GM21576 (cell line): ENCODE measurements around the gene ATXN10.

Source experiments
- ATAC-seq: cut with Tn5 transposase; IDR thresholded peaks from one replicate; pipeline ENCODE4 v1.9.1; 2021; ENCODE audit warnings: mild to moderate bottlenecking, moderate library complexity; ENCODE audit not compliant: unreplicated experiment

ATXN10 gene

GRCh38 chr22:45887202-45888131, 215.8 kb downstream of the ATXN10 start:
- no peak for ATAC-seq

DNA sequence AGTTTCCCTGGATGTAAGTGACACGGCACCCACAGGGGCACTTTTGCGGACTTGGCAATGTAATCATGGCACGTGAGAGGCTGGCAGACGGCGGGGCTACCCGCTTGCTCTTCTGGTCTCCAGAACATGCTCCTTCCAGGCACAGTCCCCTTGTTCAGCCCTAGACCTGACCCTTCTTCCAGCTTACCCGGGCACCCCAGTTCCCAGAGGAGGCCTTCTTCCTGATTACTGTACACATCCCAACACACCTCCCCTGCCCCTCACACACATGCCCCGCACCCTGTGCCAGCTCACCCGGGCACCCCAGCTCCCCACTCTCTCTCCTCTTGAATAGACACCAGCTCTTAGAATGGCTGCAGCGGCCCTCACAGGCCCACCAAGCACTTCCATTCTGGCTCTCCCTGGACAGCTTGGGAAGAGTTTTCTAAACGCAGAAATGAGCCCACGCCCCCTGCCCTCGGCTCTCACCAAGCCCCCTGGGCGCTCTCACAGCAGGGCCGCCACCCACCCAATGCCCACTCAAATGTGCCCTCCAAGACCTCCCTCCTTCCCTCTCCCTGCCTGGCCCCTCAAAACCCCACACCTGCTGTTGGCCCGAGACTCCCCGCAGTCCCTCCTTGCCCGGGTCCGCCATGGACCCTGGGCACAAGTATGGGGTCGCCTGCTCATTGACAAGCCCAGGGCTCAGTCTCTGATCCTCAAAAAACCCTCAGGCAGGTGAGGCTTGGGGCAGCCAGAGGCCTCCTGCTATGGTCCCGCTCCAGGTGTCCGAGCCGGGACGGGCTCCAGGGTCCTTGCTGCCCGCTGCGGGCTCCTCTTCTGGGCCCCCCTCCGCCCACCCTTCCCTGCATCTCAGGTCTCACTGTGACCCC, 216.8 kb downstream of the ATXN10 start:
- no peak for ATAC-seq

GRCh38 chr22:45889093-45889538, 217.5 kb downstream of the ATXN10 start:
- ATAC-seq, result no peak

DNA sequence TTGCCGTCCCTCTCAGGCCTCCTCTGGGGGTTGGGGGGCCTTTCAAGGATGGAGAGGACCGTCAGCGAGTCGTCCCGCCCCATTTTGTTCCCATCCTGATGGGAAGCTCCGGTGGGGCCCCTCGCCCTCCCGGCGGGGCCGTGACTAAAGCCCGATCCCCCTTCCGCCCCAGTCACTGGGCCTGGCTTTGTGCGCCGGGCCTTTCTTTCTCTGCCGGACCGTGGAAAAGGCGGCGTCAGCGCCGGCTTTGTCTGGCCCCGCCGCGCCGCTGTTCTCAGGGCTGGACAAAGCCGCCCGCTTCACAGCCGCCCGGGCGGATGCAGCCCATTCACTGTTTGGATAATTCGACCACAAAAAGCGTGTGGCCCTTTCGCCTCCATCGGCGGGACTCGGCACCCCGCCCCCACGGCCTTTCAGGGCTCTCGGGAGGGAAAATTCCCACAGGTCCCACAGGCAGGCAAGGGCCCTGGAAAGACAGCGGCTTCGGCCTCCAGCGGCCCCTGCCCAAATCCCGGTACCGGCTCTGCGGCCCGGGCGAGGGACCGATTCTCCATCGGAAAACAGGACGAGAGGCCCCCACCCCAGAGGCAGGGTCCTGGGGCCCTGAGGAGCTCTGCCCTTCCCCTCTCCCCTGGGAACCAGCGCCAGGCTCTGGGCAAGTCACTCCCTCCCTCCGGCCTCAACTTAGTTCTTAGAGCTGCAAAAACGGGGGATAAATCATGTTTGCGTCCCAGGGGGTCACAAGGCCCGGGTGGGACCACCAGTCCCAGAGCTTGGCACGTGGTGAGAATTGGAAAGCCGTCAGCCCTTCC, 218.1 kb downstream of the ATXN10 start:
- ATAC-seq, result no peak

GRCh38 chr22:45890351-45890635, 218.7 kb downstream of the ATXN10 start:
- no peak for ATAC-seq

DNA sequence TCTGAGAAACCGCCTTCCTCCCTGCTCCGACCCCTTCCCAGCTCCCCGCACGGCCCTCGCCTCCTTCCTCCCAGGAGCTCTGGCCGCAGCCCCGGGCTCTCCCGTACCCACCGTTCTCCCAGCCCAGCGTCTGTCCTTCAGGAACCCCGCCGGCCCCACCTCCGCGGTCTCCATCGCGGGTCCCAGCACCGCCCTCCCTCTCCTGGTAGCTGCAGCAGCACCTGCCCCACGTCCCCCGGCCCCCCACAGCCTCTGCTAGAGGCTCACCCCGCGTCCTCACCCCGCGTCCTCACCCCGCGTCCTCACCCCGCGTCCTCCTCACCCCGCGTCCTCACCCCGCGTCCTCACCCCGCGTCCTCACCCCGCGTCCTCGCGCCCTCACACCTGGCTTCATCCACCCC, 219.4 kb downstream of the ATXN10 start:
- ATAC-seq, result no peak

- ATAC-seq, result no peak
These were observed 219.9 kb downstream of the ATXN10 start for GRCh38 chr22:45891471-45891995.

GRCh38 chr22:45891996-45892621, 220.5 kb downstream of the ATXN10 start:
- no peak for ATAC-seq

DNA sequence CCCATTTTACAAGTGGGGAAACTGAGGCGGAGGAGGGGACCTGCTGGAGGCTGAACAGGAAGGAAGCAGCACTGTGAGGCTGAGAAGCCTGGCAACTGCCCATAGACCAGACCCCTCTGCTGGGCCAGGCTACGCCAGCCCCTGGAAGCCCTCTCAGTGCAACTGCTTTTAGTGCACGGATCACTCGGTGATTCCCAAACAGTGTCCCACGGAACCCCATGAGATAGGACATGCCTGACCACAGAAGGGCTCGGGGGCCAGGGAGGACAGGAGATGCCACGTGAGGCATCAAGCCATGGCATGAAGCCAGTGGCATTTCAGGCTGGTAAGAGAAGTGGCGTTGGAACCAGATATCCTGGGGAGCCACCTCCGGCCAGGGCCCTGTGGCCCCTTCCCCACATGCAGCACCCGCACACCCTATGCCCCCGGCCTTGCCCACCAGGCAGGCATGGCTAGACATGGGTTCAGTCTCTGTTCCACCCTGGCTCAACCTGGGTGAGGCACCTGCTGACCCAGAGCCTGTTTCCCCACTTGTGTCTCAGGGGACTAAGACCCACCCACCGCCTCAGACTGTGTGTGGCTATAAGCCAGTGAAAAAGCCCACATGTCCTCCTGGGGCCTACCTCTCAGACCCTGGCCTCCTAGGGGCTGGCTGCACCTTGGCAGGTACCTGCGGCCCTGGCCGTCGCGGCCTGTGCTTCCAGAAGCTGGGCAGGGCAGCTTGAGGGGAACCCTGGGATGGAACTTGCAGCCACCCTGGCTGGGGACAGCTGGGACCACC, 221.2 kb downstream of the ATXN10 start:
- ATAC-seq, result no peak

GRCh38 chr22:45893516-45893915, 221.9 kb downstream of the ATXN10 start:
- no peak for ATAC-seq
